ENCODE measurements around the gene CALN1.

DNA sequence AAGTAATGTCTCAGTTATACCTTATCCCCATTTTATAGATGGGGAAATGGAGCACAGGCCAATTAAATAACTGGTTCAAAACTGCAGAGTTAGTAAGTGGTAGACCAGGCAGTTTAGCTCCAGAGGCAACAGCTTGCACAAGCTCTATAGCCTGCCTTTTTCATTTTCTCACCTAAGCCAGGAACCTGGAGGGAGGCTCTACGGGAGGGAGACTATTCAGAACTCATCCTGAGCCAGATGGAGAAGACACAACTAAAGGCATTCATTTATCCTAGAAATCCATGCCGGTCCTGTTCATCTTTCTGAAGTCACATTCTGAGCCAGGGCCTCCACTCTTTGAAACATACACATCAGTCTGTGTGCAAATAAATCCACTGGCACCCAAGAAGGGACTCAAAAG is 103.2 kb downstream of the CALN1 start:
- TF ChIP-seq, protein P1, sequence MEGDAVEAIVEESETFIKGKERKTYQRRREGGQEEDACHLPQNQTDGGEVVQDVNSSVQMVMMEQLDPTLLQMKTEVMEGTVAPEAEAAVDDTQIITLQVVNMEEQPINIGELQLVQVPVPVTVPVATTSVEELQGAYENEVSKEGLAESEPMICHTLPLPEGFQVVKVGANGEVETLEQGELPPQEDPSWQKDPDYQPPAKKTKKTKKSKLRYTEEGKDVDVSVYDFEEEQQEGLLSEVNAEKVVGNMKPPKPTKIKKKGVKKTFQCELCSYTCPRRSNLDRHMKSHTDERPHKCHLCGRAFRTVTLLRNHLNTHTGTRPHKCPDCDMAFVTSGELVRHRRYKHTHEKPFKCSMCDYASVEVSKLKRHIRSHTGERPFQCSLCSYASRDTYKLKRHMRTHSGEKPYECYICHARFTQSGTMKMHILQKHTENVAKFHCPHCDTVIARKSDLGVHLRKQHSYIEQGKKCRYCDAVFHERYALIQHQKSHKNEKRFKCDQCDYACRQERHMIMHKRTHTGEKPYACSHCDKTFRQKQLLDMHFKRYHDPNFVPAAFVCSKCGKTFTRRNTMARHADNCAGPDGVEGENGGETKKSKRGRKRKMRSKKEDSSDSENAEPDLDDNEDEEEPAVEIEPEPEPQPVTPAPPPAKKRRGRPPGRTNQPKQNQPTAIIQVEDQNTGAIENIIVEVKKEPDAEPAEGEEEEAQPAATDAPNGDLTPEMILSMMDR (optimal IDR thresholded peaks at IDR 0.05 in 1 of 3, IDR thresholded peaks at IDR 0.05 in 1 of 3, conservative IDR thresholded peaks at IDR 0.05 in 1 of 3; ENCODE audit: extremely low read depth in 1 of 3, insufficient read depth in 2 of 3, low read length in 3 of 3) = no peak
- TF ChIP-seq EZH2 (IDR thresholded peaks at IDR 0.05; ENCODE audit: low read length) = no peak
